ENCODE results near the gene DCHS2. TPM values are rescaled to one million over a fixed set of nuclear protein-coding genes. Genes with fewer than 3 reads are reported as not detected.

DCHS2 gene
- total RNA-seq, 1 donor: under 0.01 TPM

DNA sequence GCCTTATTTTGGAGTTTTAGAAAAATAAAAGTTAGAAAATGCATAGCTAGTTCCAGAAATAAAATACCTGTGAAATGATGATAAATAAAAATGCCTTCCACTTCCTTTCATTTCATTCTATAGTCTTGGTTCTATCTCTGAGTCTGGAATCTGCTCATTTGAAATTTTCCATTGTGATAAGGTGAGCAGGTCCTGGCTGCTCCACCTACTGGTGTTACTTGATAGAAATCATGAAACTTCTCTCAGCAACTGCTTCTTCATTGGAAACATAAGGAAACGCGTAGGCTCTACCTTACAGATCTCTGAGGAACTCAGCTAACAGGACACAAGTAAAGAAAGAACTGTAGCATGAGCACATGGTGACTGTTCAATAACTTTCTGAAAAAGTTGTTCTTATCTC is 141.8 kb downstream of the DCHS2 start:
- Histone ChIP-seq H3K4me2 (ENCODE audit: insufficient read depth, low read length) (no peak overlapping the region), H3K4me3 (ENCODE audit: insufficient read depth, low read length) (no peak overlapping the region), H2AFZ (ENCODE audit: low read length) (no peak overlapping the region), H3K27me3 (ENCODE audit: insufficient read depth, low read length) (no peaks in the 10 kb centered on the region), H3K36me3 (ENCODE audit: insufficient read depth, low read length) (no peaks in the 10 kb centered on the region), H3K79me2 (ENCODE audit: insufficient read depth, low read length) (no peaks in the 10 kb centered on the region), H3K4me1 (ENCODE audit: insufficient read depth, low read length) (no peaks in the 10 kb centered on the region), H3K9me3 (ENCODE audit: low read depth, low read length) (no peaks in the 10 kb centered on the region), H3K27ac (ENCODE audit: low read depth, low read length) (no peak overlapping the region), H4K20me1 (ENCODE audit: insufficient read depth, low read length) (no peaks in the 10 kb centered on the region)
- TF ChIP-seq, protein P1, sequence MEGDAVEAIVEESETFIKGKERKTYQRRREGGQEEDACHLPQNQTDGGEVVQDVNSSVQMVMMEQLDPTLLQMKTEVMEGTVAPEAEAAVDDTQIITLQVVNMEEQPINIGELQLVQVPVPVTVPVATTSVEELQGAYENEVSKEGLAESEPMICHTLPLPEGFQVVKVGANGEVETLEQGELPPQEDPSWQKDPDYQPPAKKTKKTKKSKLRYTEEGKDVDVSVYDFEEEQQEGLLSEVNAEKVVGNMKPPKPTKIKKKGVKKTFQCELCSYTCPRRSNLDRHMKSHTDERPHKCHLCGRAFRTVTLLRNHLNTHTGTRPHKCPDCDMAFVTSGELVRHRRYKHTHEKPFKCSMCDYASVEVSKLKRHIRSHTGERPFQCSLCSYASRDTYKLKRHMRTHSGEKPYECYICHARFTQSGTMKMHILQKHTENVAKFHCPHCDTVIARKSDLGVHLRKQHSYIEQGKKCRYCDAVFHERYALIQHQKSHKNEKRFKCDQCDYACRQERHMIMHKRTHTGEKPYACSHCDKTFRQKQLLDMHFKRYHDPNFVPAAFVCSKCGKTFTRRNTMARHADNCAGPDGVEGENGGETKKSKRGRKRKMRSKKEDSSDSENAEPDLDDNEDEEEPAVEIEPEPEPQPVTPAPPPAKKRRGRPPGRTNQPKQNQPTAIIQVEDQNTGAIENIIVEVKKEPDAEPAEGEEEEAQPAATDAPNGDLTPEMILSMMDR (IDR thresholded peaks at IDR 0.05; ENCODE audit: extremely low read depth, low read depth, low read length): no peak
- no peak for DNase-seq (ENCODE audit: insufficient read length, low spot score, missing footprints)

GRCh38 chr4:154348657-154349056 is 142.9 kb downstream of the DCHS2 start:
- Histone ChIP-seq H2AFZ (ENCODE audit: low read length) (no peak overlapping the region), H3K4me2 (ENCODE audit: insufficient read depth, low read length) (no peak overlapping the region), H3K27me3 (ENCODE audit: insufficient read depth, low read length) (no peaks in the 10 kb centered on the region), H3K4me1 (ENCODE audit: insufficient read depth, low read length) (no peaks in the 10 kb centered on the region), H3K36me3 (ENCODE audit: insufficient read depth, low read length) (no peaks in the 10 kb centered on the region), H3K79me2 (ENCODE audit: insufficient read depth, low read length) (no peaks in the 10 kb centered on the region), H3K4me3 (ENCODE audit: insufficient read depth, low read length) (no peak overlapping the region), H3K27ac (ENCODE audit: low read depth, low read length) (no peak overlapping the region), H4K20me1 (ENCODE audit: insufficient read depth, low read length) (no peaks in the 10 kb centered on the region), H3K9me3 (ENCODE audit: low read depth, low read length) (no peaks in the 10 kb centered on the region)
- TF ChIP-seq, protein P1 (IDR thresholded peaks at IDR 0.05; ENCODE audit: extremely low read depth, low read depth, low read length): no peak
- DNase-seq (ENCODE audit: insufficient read length, low spot score, missing footprints): no peak

DNA sequence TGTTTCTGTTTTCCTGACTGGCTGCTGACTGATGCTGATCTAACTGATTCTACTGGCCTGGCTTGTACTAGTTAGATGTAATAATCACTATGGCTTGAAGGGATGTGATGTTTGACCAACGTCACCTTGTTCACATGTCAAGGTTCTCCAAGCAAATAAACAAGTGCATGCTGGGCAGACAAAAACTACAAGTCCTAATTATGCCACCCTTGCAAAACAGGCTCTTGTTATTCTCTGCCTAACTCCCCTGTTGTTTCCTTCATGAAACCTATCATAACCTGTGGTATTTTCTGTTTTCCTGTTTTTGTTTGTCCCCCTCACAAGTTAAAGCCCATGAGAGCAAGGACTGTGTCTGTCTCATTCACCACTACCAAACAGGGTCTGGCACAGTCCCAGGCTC is 146.2 kb downstream of the DCHS2 start:
- TF ChIP-seq, protein P1 (IDR thresholded peaks at IDR 0.05; ENCODE audit: extremely low read depth, low read depth, low read length): no peak
- H3K27ac ChIP-seq (ENCODE audit: low read depth, low read length): no peak overlapping the region
- H3K79me2 ChIP-seq (ENCODE audit: insufficient read depth, low read length): no peaks in the 10 kb centered on the region
- no peaks in the 10 kb centered on the region for H3K4me1 ChIP-seq (ENCODE audit: insufficient read depth, low read length)
- H3K27me3 ChIP-seq (ENCODE audit: insufficient read depth, low read length): no peaks in the 10 kb centered on the region
- no peaks in the 10 kb centered on the region for H4K20me1 ChIP-seq (ENCODE audit: insufficient read depth, low read length)
- H3K9me3 ChIP-seq (ENCODE audit: low read depth, low read length): no peaks in the 10 kb centered on the region
- H2AFZ ChIP-seq (ENCODE audit: low read length): no peak overlapping the region
- H3K4me2 ChIP-seq (ENCODE audit: insufficient read depth, low read length): no peak overlapping the region
- no peak overlapping the region for H3K4me3 ChIP-seq (ENCODE audit: insufficient read depth, low read length)
- no peaks in the 10 kb centered on the region for H3K36me3 ChIP-seq (ENCODE audit: insufficient read depth, low read length)
- DNase-seq (ENCODE audit: insufficient read length, low spot score, missing footprints): no peak

DNA sequence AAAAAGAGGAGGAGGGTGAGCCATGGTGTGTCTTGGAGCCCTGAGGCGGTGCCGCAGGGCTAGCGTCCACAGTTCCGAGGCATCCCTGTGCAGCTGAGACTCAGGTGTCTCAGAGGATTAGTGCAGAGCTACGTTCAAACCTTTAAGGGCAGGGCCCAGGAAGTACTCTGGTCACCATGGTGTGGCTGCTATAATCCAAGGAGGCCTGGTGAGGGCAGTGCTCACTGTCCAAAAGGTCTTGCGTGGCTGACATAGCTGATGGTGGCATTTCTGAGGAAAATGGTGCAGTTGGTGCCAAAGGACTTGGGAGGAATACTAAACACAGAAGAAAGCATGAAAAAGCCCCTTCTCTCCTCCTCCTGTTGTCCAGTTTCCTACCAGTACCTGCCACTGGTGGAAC is 146.9 kb downstream of the DCHS2 start:
- TF ChIP-seq, protein P1 (IDR thresholded peaks at IDR 0.05; ENCODE audit: extremely low read depth, low read depth, low read length): no peak
- H3K4me3 ChIP-seq (ENCODE audit: insufficient read depth, low read length): no peak overlapping the region
- H3K4me1 ChIP-seq (ENCODE audit: insufficient read depth, low read length): no peaks in the 10 kb centered on the region
- H3K27ac ChIP-seq (ENCODE audit: low read depth, low read length): no peak overlapping the region
- no peak overlapping the region for H2AFZ ChIP-seq (ENCODE audit: low read length)
- H3K9me3 ChIP-seq (ENCODE audit: low read depth, low read length): no peaks in the 10 kb centered on the region
- no peaks in the 10 kb centered on the region for H3K36me3 ChIP-seq (ENCODE audit: insufficient read depth, low read length)
- no peak for DNase-seq (ENCODE audit: insufficient read length, low spot score, missing footprints)
- H3K4me2 ChIP-seq (ENCODE audit: insufficient read depth, low read length): no peak overlapping the region
- no peaks in the 10 kb centered on the region for H3K79me2 ChIP-seq (ENCODE audit: insufficient read depth, low read length)
- no peaks in the 10 kb centered on the region for H3K27me3 ChIP-seq (ENCODE audit: insufficient read depth, low read length)
- no peaks in the 10 kb centered on the region for H4K20me1 ChIP-seq (ENCODE audit: insufficient read depth, low read length)
